Fibroblast of lung (primary cell): Measurements from ENCODE around the gene GPR176.

Experiments
- CTCF ChIP-seq, 2 donors: IDR thresholded peaks in 1 of 2; conservative IDR thresholded peaks in 1 of 2; 1 replicate in 1 of 2; 2 replicates in 1 of 2; pipeline ENCODE4 v1.5.1; 2011 to 2012; ENCODE audit warnings: low read length in 2 of 2, control low read depth in 1 of 2, inconsistent platforms in 1 of 2, low read depth in 1 of 2, mild to moderate bottlenecking in 1 of 2
- EZH2 ChIP-seq: IDR thresholded peaks from 2 replicates; pipeline ENCODE4 v1.5.1; 2012; ENCODE audit warnings: low read length, control low read depth, mild to moderate bottlenecking; ENCODE audit errors: missing control alignments

- TF ChIP-seq CTCF (conservative IDR thresholded peaks at IDR 0.05 in 1 of 2, IDR thresholded peaks at IDR 0.05 in 1 of 2; ENCODE audit: low read depth in 1 of 2, low read length in 2 of 2) (no peak), EZH2 (no peak)
These were observed 22.7 kb upstream of the GPR176 start for GRCh38 chr15:39942753-39943150.
